Keratinocyte (primary cell): Measurements from ENCODE around the gene LSM11. TPM values are rescaled to one million over a fixed set of nuclear protein-coding genes. Genes with fewer than 3 reads are reported as not detected.

ENCODE experiments used
- DNase-seq: peaks from one replicate; pipeline ENCODE4 v3.0.0-alpha.2; 2011; ENCODE audit warnings: low read depth, missing footprints, low spot score
- FAIRE-seq: peaks from 2 replicates; lab custom pipeline; 2011; peaks lifted over from hg19 to GRCh38; lab: Jason Lieb, UNC
- H2AFZ ChIP-seq: 2 replicates; pipeline ENCODE4 v1.6.0; 2012; ENCODE audit warnings: low read length, control low read depth, inconsistent platforms; ENCODE audit not compliant: control insufficient read depth
- H3K27ac ChIP-seq: 2 replicates; pipeline ENCODE4 v1.5.1; 2011; ENCODE audit warnings: low read length; ENCODE audit not compliant: control insufficient read depth, insufficient read depth
- H3K27me3 ChIP-seq: 3 replicates; pipeline ENCODE4 v1.6.0; 2011; ENCODE audit warnings: low read length; ENCODE audit not compliant: control insufficient read depth, insufficient read depth; ENCODE audit errors: extremely low read depth
- H3K36me3 ChIP-seq, 2 experiments: 2 replicates in 1 of 2; 3 replicates in 1 of 2; pipeline ENCODE4 v1.5.1; 2011; ENCODE audit warnings: low read length in 2 of 2, mild to moderate bottlenecking in 1 of 2; ENCODE audit not compliant: control insufficient read depth in 2 of 2, insufficient read depth in 2 of 2; ENCODE audit errors: extremely low read depth in 1 of 2
- H3K4me1 ChIP-seq: 3 replicates; pipeline ENCODE4 v1.5.1; 2011; ENCODE audit warnings: low read length; ENCODE audit not compliant: control insufficient read depth, insufficient read depth; ENCODE audit errors: extremely low read depth
- H3K4me2 ChIP-seq: 3 replicates; pipeline ENCODE4 v1.6.0; 2011; ENCODE audit warnings: low read depth, low read length; ENCODE audit not compliant: control insufficient read depth, insufficient read depth; ENCODE audit errors: extremely low read depth
- H3K4me3 ChIP-seq, 3 experiments: fragments of 200-600 bp in 1 of 3; sonication (generic) in 1 of 3; 2 replicates in 2 of 3; 3 replicates in 1 of 3; pipeline ENCODE4 v1.5.1; 2011 to 2016; ENCODE audit warnings: low read length in 3 of 3, mild to moderate bottlenecking in 3 of 3, control low read depth in 2 of 3, inconsistent platforms in 1 of 3, low read depth in 1 of 3, mixed read lengths in 1 of 3, mixed run types in 1 of 3, moderate library complexity in 1 of 3; ENCODE audit not compliant: control insufficient read depth in 2 of 3, insufficient read depth in 2 of 3; ENCODE audit errors: extremely low read depth in 1 of 3
- H3K79me2 ChIP-seq: 2 replicates; pipeline ENCODE4 v1.6.0; 2012; ENCODE audit warnings: low read length; ENCODE audit not compliant: control insufficient read depth, insufficient read depth
- H3K9ac ChIP-seq: 3 replicates; pipeline ENCODE4 v1.6.0; 2011; ENCODE audit warnings: low read length; ENCODE audit not compliant: control insufficient read depth, insufficient read depth; ENCODE audit errors: extremely low read depth
- H3K9me1 ChIP-seq: 3 replicates; pipeline ENCODE4 v1.6.0; 2011; ENCODE audit warnings: low read length; ENCODE audit not compliant: control insufficient read depth, insufficient read depth; ENCODE audit errors: extremely low read depth
- H3K9me3 ChIP-seq: 2 replicates; pipeline ENCODE4 v1.5.1; 2012; ENCODE audit warnings: low read depth, low read length; ENCODE audit not compliant: control insufficient read depth
- H4K20me1 ChIP-seq: 3 replicates; pipeline ENCODE4 v1.6.0; 2011; ENCODE audit warnings: low read length; ENCODE audit not compliant: control insufficient read depth, insufficient read depth; ENCODE audit errors: extremely low read depth
- EZH2 ChIP-seq: IDR thresholded peaks from one replicate; pipeline ENCODE4 v1.6.1; 2012; ENCODE audit warnings: inconsistent platforms, mild to moderate bottlenecking, low read length, moderate library complexity
- dilution Hi-C: fragments of 300-500 bp; cut with MboI; formaldehyde crosslinking; loops from one replicate; pipeline ENCODE4 v1.7.0; 2020; ENCODE audit warnings: low sequenced_read_pairs; ENCODE audit not compliant: extremely low pct_ligation_motif_present
- polyA plus RNA-seq, 5 experiments: library from polyadenylated mRNA; depleted of rRNA in 3 of 5; stranded (reverse) in 3 of 5; stranded (forward) in 1 of 5; unstranded in 1 of 5; fragments of >200 nt; gene quantifications; 1 replicate in 1 of 5; 2 replicates in 3 of 5; 3 replicates in 1 of 5; pipeline versions ENCODE4 v1.2.1 to v1.2.3, GENCODE V29; 2011 to 2012; ENCODE audit warnings: missing spikeins in 2 of 5, low read depth in 1 of 5, low replicate concordance in 1 of 5
- TF ChIP-seq, protein P1 (sequence below), 3 experiments: IDR thresholded peaks in 1 of 3; conservative IDR thresholded peaks in 1 of 3; optimal IDR thresholded peaks in 1 of 3; 2 replicates in 2 of 3; 3 replicates in 1 of 3; pipeline versions ENCODE3 to v1.5.1; 2011; ENCODE audit warnings: low read length in 3 of 3, mild to moderate bottlenecking in 3 of 3, moderate library complexity in 2 of 3, control low read depth in 1 of 3, inconsistent platforms in 1 of 3; ENCODE audit not compliant: insufficient read depth in 2 of 3; ENCODE audit errors: extremely low read depth in 1 of 3

Gene LSM11
- polyA plus RNA-seq, 1 donor (not counting 4 experiments of a cell fraction or from before 2014, with no cell fraction given) = 2.7 TPM

DNA sequence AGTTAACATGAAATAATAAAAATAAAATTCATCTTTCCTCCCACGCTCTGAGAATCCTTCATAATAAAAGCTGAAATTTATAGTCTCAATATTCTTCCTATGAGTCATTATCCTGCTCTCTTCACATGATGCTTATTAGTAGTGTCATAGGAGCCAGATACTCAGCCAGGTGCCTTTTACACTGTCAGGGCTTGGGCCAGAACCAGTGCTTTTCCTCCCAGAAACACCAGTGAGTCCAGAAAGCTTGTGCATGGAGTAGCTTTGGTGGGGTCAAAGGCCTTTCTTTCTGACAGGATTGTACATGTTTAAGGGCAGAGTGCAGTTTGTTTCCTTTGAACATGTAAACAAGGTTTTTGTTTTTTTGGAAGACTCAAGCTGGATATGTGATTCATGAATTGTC, 6.8 kb downstream of the LSM11 start:
- no peak overlapping the region for H3K4me2 ChIP-seq
- no peaks in the 10 kb centered on the region for H3K27me3 ChIP-seq
- H3K36me3 ChIP-seq = peaks cover 0 to 5% of the 10 kb centered on the region in 2 experiments
- TF ChIP-seq, protein P1, sequence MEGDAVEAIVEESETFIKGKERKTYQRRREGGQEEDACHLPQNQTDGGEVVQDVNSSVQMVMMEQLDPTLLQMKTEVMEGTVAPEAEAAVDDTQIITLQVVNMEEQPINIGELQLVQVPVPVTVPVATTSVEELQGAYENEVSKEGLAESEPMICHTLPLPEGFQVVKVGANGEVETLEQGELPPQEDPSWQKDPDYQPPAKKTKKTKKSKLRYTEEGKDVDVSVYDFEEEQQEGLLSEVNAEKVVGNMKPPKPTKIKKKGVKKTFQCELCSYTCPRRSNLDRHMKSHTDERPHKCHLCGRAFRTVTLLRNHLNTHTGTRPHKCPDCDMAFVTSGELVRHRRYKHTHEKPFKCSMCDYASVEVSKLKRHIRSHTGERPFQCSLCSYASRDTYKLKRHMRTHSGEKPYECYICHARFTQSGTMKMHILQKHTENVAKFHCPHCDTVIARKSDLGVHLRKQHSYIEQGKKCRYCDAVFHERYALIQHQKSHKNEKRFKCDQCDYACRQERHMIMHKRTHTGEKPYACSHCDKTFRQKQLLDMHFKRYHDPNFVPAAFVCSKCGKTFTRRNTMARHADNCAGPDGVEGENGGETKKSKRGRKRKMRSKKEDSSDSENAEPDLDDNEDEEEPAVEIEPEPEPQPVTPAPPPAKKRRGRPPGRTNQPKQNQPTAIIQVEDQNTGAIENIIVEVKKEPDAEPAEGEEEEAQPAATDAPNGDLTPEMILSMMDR (optimal IDR thresholded peaks at IDR 0.05 in 1 of 3, IDR thresholded peaks at IDR 0.05 in 1 of 3, conservative IDR thresholded peaks at IDR 0.05 in 1 of 3; ENCODE audit: extremely low read depth in 1 of 3, insufficient read depth in 2 of 3, low read length in 3 of 3) = no peak
- TF ChIP-seq EZH2 = no peak
- peak; percentile 26 for FAIRE-seq
- H3K79me2 ChIP-seq = peaks cover 2% of the 10 kb centered on the region
- H3K27ac ChIP-seq = peak overlapping the region; percentile 23
- no peak for DNase-seq
- no peak overlapping the region for H3K9ac ChIP-seq
- H4K20me1 ChIP-seq = no peaks in the 10 kb centered on the region
- dilution Hi-C loops = no loop called here
- no peak overlapping the region for H2AFZ ChIP-seq
- no peak overlapping the region for H3K4me3 ChIP-seq
- H3K9me1 ChIP-seq = no peaks in the 10 kb centered on the region
- H3K9me3 ChIP-seq = no peaks in the 10 kb centered on the region
- H3K4me1 ChIP-seq = peaks cover 3% of the 10 kb centered on the region

DNA sequence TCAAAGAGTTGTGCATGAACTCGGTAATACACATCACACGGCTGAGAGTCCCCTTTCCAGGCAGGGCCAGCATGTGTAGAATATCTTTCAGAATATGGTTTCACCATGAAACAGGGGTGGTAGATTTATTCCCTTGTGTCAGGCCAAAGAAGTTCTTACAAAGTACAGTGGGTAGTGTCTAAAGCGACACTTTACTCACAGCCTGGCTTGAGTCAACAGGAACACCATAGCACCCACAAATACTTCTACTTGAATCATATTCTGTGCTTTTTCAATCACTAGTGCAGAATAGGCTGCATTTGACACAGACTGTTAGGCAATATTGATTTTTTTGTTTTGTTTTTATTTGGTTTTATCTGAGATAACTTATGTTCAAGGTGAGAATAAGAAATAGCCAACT, 12.6 kb downstream of the LSM11 start:
- TF ChIP-seq, protein P1 (optimal IDR thresholded peaks at IDR 0.05 in 1 of 3, IDR thresholded peaks at IDR 0.05 in 1 of 3, conservative IDR thresholded peaks at IDR 0.05 in 1 of 3; ENCODE audit: extremely low read depth in 1 of 3, insufficient read depth in 2 of 3, low read length in 3 of 3) = no peak
- TF ChIP-seq EZH2 = no peak
- Histone ChIP-seq H3K9ac (no peak overlapping the region), H3K79me2 (no peaks in the 10 kb centered on the region), H4K20me1 (no peaks in the 10 kb centered on the region), H3K27me3 (no peaks in the 10 kb centered on the region), H3K4me2 (no peak overlapping the region), H3K27ac (no peak overlapping the region), H3K4me1 (no peaks in the 10 kb centered on the region), H2AFZ (no peak overlapping the region), H3K9me1 (no peaks in the 10 kb centered on the region), H3K4me3 (no peak overlapping the region), H3K9me3 (no peaks in the 10 kb centered on the region), H3K36me3 (peaks cover 7 to 8% of the 10 kb centered on the region in 2 experiments)
- dilution Hi-C loops = no loop called here
- FAIRE-seq (no peak), DNase-seq (no peak)
